Left ventricle myocardium superior (tissue), 1 donor: ENCODE measurements around the gene CCDC7. TPM values are rescaled to one million over a fixed set of nuclear protein-coding genes. Genes with fewer than 3 reads are reported as not detected.
"Not testable (repeated sequence)": the region's sequence is repeated elsewhere in the genome, so short reads cannot be mapped to it uniquely, and the experiment has no call there.

Source experiments
- ATAC-seq: fragments of 200-7000 bp; cut with Tn5 transposase; one replicate; pipeline ENCODE4 v1.9.1; 2020; ENCODE audit warnings: mild to moderate bottlenecking, moderate library complexity
- DNase-seq: peaks from one replicate; pipeline ENCODE4 v3.0.0-alpha.2; 2020
- intact Hi-C: fragments of 100-400 bp; cut with micrococcal nuclease; formaldehyde crosslinking; loops from one replicate; pipeline ENCODE4 v1.11.0; 2022
- total RNA-seq: library from RNA; stranded (reverse); fragmentation: NEBNext Ultra II Directional; extraction: Animal tissue kit (Norgen Biotek cat#: 25700); gene quantifications from one replicate; pipeline ENCODE4 v1.2.1, GENCODE V29; 2021
- donor health status: DM: no; HTN: yes; CAD: no; lungs with severe emphysema.

CCDC7 gene
- total RNA-seq, 1 donor from 2014 or later = 16.7 TPM

- intact Hi-C loops = no loop called here
- no peak for ATAC-seq
- no peak for DNase-seq
Measured at GRCh38 chr10:32540691-32541470, 94.9 kb downstream of the CCDC7 start.

DNA sequence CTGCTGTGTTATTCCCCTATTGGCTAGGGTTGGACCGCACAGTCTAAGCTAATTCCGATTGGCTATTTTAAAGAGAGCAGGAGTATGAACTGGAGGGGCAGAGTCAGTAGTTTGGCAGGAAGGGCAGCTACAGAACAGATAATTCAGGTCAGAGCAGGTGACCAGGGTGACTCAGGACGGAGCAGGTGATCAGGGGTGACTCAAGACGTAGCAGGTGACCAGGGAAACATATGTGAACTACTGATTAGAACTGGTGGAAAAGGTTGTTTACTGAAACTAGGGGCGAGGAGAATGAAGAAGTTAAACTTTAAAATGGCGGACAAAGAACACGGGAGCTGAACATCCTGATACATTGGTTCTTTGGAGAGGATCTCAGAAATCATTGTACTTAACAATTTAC is 102.3 kb downstream of the CCDC7 start:
- DNase-seq = no peak
- ATAC-seq = no peak
- intact Hi-C loops = no loop called here

DNA sequence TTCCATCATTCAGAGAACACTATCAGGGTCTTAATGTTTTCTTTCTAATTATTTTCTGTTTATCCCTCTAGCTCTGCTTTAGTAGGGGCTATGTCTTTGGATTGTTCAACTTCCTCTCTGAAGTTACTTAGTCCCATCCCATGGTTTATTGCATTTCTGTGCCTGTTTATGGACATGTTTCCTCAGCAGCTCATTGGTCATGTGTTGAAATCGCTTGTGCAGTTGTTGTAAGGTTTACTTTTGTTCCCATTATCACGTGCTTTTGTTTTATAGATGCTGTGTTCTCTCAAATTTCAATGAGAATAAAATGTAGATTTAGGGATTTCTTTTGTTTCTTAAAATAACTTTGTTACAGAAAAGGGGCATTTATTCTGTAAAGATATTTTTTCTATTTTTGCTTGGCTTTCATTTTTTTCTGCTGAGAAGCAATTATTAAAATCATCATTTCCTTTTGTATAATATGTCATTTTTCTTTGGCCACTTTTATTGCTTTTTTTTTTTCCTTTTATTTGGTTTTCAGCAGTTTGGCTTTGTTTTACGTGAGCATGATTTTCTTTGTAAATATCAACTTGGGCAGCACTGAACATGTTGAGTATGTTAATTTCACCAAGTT is 110.9 kb downstream of the CCDC7 start:
- intact Hi-C loops = no loop called here
- DNase-seq = no peak
- no peak for ATAC-seq

GRCh38 chr10:32562695-32563094 is 116.8 kb downstream of the CCDC7 start:
- ATAC-seq, DNase-seq, intact Hi-C loops: not testable (repeated sequence)

DNA sequence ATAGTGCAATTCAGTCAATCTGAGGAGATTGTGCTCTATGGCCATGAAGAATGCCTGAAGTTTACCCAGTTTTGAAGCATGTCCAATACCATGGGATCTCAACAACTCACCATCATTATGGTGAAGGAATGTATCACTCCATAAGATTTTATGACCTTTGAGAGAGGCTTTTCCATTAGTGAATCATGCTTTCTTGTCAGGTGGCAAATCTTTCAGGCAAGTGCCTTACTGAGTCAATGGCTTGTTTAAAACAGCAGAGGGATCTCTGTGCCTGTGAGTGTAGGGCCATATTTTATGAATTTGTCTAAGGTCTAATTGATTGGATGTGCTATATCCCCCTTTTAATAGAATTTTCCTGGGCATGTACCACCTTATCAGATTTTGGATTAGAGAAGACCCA is 131.5 kb downstream of the CCDC7 start:
- ATAC-seq (no peak), DNase-seq (no peak)
- intact Hi-C loops = no loop called here

GRCh38 chr10:32582946-32583345 is 137.0 kb downstream of the CCDC7 start:
- intact Hi-C loops = no loop called here
- ATAC-seq = no peak
- DNase-seq = no peak

- intact Hi-C loops, ATAC-seq, DNase-seq: not testable (repeated sequence)
Measured at GRCh38 chr10:32598022-32598421, 152.1 kb downstream of the CCDC7 start.

GRCh38 chr10:32600317-32600716 is 154.4 kb downstream of the CCDC7 start:
- DNase-seq (no peak), ATAC-seq (no peak)
- intact Hi-C loops = no loop called here

DNA sequence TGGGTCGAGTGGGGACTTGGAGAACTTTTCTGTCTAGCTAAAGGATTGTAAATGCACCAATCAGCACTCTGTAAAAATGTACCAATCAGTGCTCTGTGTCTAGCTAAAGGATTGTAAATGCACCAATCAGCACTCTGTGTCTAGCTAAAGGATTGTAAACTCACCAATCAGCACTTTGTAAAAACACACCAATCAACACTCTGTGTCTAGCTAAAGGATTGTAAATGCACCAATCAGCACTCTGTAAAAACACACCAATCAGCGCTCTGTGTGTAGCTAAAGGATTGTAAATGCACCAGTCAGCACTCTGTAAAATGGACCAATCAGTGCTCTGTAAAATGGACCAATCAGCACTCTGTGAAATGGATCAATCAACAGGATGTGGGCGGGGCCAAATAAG is 155.6 kb downstream of the CCDC7 start:
- DNase-seq, ATAC-seq, intact Hi-C loops: not testable (repeated sequence)

DNA sequence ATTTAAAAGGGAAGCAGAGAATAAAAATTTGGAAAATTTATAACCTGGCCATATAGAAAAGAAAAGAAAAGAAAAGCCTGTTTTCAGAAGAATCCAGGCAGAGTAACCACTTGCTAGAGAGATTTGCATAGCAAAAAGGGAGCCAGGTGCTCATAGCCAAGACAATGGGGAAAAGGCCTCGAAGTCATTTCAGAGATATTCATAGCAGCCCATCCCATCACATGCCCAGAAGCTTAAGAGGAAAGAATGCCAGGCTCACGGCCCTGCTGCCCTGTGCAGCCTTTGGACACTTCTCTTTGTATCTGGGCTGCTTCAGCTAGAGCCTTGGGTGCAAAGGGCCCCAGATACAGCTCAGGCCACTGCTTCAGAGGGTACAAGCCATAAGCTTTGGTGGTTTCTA is 159.8 kb downstream of the CCDC7 start:
- ATAC-seq = no peak
- intact Hi-C loops = no loop called here
- DNase-seq = no peak

GRCh38 chr10:32610543-32610942 is 164.6 kb downstream of the CCDC7 start:
- ATAC-seq, DNase-seq, intact Hi-C loops: not testable (repeated sequence)

- no peak for DNase-seq
- ATAC-seq = no peak
- intact Hi-C loops = no loop called here
Measured at GRCh38 chr10:32616438-32616837, 170.5 kb downstream of the CCDC7 start.

GRCh38 chr10:32618482-32618881 is 172.5 kb downstream of the CCDC7 start:
- intact Hi-C loops = no loop called here
- ATAC-seq = no peak
- no peak for DNase-seq

DNA sequence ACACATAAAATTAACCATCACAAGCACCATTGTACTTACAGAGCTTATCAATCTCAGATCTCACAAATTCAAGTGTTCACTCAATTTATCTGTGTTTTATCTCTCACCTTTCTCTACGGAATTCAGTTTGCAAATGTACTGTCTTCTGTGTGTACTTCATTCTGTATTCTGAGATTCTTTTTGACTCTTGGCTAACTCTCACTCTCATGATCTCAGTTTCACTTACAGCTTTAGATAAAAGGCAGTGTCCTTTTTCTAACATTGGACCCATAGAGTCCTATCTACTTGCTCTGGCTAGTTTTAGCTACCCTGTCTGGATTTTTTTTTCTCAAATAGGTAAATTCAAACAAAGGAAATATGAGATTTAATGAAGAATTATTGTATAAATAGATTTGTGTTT is 176.0 kb downstream of the CCDC7 start:
- DNase-seq = no peak
- intact Hi-C loops = no loop called here
- no peak for ATAC-seq

- ATAC-seq (no peak), DNase-seq (no peak)
- intact Hi-C loops = no loop called here
Measured at GRCh38 chr10:32622409-32622808, 176.5 kb downstream of the CCDC7 start.

GRCh38 chr10:32627183-32627582 is 181.2 kb downstream of the CCDC7 start:
- DNase-seq (no peak), ATAC-seq (no peak)
- intact Hi-C loops = no loop called here

- no peak for DNase-seq
- intact Hi-C loops = no loop called here
- ATAC-seq = no peak
Measured at GRCh38 chr10:32629910-32630309, 184.0 kb downstream of the CCDC7 start.

GRCh38 chr10:32646535-32646934 is 200.6 kb downstream of the CCDC7 start:
- intact Hi-C loops = no loop called here
- no peak for DNase-seq
- ATAC-seq = no peak

- intact Hi-C loops = no loop called here
- no peak for DNase-seq
- no peak for ATAC-seq
Measured at GRCh38 chr10:32650246-32650655, 204.3 kb downstream of the CCDC7 start.

DNA sequence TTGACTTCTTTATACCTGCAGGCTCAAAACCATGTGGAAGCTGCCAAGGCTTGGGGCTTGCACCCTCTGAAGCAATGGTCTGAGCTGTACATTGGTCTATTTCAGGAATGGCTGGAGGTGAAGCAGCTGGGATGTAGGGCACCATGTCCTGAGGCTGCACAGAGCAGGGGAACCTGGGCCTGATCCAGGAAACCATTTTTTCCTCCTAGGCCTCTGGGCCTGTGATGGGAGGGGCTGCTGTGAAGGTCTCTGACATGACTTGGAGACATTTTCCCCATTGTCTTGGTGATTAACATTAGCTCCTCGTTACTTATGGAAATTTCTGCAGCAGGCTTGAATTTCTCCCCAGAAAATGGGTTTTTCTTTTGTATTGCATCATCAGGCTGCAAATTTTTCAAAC is 211.5 kb downstream of the CCDC7 start:
- intact Hi-C loops, DNase-seq, ATAC-seq: not testable (repeated sequence)

- ATAC-seq = no peak
- DNase-seq = no peak
- intact Hi-C loops = no loop called here
Measured at GRCh38 chr10:32661346-32661745, 215.4 kb downstream of the CCDC7 start.
